Transverse colon (tissue), 4 donors: ENCODE data around the gene DNAJB13. TPM values are rescaled to one million over a fixed set of nuclear protein-coding genes. Genes with fewer than 3 reads are reported as not detected.
"Not testable (repeated sequence)": the region's sequence is repeated elsewhere in the genome, so short reads cannot be mapped to it uniquely, and the experiment has no call there.

Source experiments
- DNase-seq: peaks from one replicate; pipeline ENCODE4 v3.0.0-alpha.2; 2019
- H3K27ac ChIP-seq, 4 donors: fragments of 200-600 bp; sonication (generic); 2 replicates each; pipeline ENCODE4 v1.5.1; 2016 to 2018; ENCODE audit warnings: inconsistent platforms in 4 of 4
- H3K27me3 ChIP-seq: fragments of 200-600 bp; sonication (generic); 2 replicates; pipeline ENCODE4 v1.5.1; 2017; ENCODE audit warnings: inconsistent platforms
- H3K36me3 ChIP-seq, 4 donors: fragments of 200-600 bp; sonication (generic); 2 replicates each; pipeline ENCODE4 v1.5.1; 2017 to 2019; ENCODE audit warnings: inconsistent platforms in 4 of 4
- H3K4me1 ChIP-seq, 4 donors: fragments of 200-600 bp; sonication (generic); 2 replicates each; pipeline ENCODE4 v1.5.1; 2017 to 2020; ENCODE audit warnings: inconsistent platforms in 4 of 4
- H3K4me3 ChIP-seq, 4 donors: fragments of 200-600 bp; sonication (generic); 1 replicate in 1 of 4; 2 replicates in 3 of 4; pipeline versions ENCODE4 v1.5.1 to v1.6.1; 2017 to 2019; ENCODE audit warnings: inconsistent platforms in 4 of 4
- H3K9me3 ChIP-seq, 2 donors: fragments of 200-600 bp; sonication (generic); 2 replicates each; pipeline ENCODE4 v1.5.1; 2017 to 2019; ENCODE audit warnings: inconsistent platforms in 2 of 2
- EP300 ChIP-seq: sonication (generic); formaldehyde crosslinking; IDR thresholded peaks from one replicate; pipeline ENCODE4 v1.6.1; 2017; ENCODE audit warnings: antibody characterized with exemption, low read depth
- POLR2A ChIP-seq: fragments of 450-650 bp; IDR thresholded peaks from one replicate; pipeline ENCODE4 v1.6.1; 2016; ENCODE audit warnings: antibody characterized with exemption, mild to moderate bottlenecking, moderate library complexity
- POLR2AphosphoS5 ChIP-seq, 3 donors: sonication (generic); formaldehyde crosslinking; IDR thresholded peaks; one replicate each; pipeline ENCODE4 v1.6.1; 2016; ENCODE audit warnings: antibody characterized with exemption in 3 of 3
- WGBS, 2 donors: methylation state at CpG; one replicate each; pipeline ENCODE4 v1.1.5; 2018; ENCODE audit warnings: low coverage in 1 of 2; 5-methylcytosine and 5-hydroxymethylcytosine counted together
- in situ Hi-C, 4 donors: fragments of 200-750 bp; cut with MboI; loops; one replicate each; pipeline versions ENCODE4 v1.15.0 to v1.15.1; 2017; ENCODE audit warnings: low sequenced_read_pairs in 3 of 4, low pct_ligation_motif_present in 1 of 4, low pct_unique_long_range_greater_than_20kb in 1 of 4
- intact Hi-C: fragments of 100-400 bp; cut with DNase I; formaldehyde crosslinking; loops from one replicate; pipeline ENCODE4 v1.15.1; 2023; ENCODE audit warnings: low total_unique reads
- total RNA-seq, 4 donors: library from RNA; depleted of rRNA; stranded (reverse); fragments of >200 nt; gene quantifications; one replicate each; pipeline ENCODE4 v1.1.0, GENCODE V29; 2016
- TF ChIP-seq, protein P1 (sequence below), 5 experiments: fragments of 200-600 bp in 3 of 5; fragments of 450-650 bp in 2 of 5; sonication (generic) in 3 of 5; IDR thresholded peaks; 1 replicate in 2 of 5; 2 replicates in 3 of 5; pipeline ENCODE4 v1.5.1; 2016 to 2017; ENCODE audit warnings: antibody characterized with exemption in 5 of 5, inconsistent platforms in 3 of 5, mild to moderate bottlenecking in 2 of 5, moderate library complexity in 1 of 5

Gene DNAJB13
- total RNA-seq, 4 donors from 2014 or later, result not detected

DNA sequence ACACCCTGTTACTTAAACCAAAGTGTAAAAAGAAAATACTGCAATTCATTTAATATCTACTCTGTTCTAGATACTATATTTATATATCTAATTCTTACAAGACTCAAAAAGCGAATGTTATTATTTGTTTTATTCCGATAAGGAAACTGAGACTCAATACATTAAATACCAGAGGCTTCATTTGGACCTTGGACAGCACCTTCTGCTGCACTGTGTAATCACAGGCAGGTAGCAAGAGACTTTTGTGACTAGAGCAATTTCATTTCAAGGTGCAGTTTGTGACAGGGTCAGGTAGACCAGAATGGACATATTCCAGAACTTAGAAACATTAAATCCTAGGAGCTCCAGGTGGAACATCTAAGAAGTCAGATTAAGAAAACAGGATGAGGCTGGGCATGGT is 21.4 kb upstream of the DNAJB13 start:
- no peaks in the 10 kb centered on the region for H3K27me3 ChIP-seq
- no peak for DNase-seq
- in situ Hi-C loops, result no loop called here
- TF ChIP-seq, protein P1, sequence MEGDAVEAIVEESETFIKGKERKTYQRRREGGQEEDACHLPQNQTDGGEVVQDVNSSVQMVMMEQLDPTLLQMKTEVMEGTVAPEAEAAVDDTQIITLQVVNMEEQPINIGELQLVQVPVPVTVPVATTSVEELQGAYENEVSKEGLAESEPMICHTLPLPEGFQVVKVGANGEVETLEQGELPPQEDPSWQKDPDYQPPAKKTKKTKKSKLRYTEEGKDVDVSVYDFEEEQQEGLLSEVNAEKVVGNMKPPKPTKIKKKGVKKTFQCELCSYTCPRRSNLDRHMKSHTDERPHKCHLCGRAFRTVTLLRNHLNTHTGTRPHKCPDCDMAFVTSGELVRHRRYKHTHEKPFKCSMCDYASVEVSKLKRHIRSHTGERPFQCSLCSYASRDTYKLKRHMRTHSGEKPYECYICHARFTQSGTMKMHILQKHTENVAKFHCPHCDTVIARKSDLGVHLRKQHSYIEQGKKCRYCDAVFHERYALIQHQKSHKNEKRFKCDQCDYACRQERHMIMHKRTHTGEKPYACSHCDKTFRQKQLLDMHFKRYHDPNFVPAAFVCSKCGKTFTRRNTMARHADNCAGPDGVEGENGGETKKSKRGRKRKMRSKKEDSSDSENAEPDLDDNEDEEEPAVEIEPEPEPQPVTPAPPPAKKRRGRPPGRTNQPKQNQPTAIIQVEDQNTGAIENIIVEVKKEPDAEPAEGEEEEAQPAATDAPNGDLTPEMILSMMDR (IDR thresholded peaks at IDR 0.05), result no peak
- TF ChIP-seq EP300 (no peak), POLR2AphosphoS5 (IDR thresholded peaks at IDR 0.05) (no peak), POLR2A (no peak)
- intact Hi-C loops, result no loop called here
- H3K9me3 ChIP-seq, result no peaks in the 10 kb centered on the region
- WGBS, 2 donors, result 97% methylated on average over 2 of the region's 2 CpGs; no CpG with 5 or more reads in 1 of the 2 donors
- no peak overlapping the region for H3K4me3 ChIP-seq
- H3K4me1 ChIP-seq, result peaks cover 0 to 8% (median 0%) of the 10 kb centered on the region in 4 donors
- H3K27ac ChIP-seq, result no peak overlapping the region
- H3K36me3 ChIP-seq, result peaks cover 0 to 31% (median 9%) of the 10 kb centered on the region in 4 donors

- Histone ChIP-seq H3K4me3 (no peak overlapping the region), H3K4me1 (peaks cover 0 to 8% (median 0%) of the 10 kb centered on the region in 4 donors), H3K9me3 (no peaks in the 10 kb centered on the region), H3K27ac (no peak overlapping the region), H3K27me3 (no peaks in the 10 kb centered on the region), H3K36me3 (peaks cover 0 to 16% (median 8%) of the 10 kb centered on the region in 4 donors)
- TF ChIP-seq, protein P1 (IDR thresholded peaks at IDR 0.05), result peak in 1 of 5 experiments; percentile 20
- TF ChIP-seq EP300, result no peak
- TF ChIP-seq POLR2AphosphoS5 (IDR thresholded peaks at IDR 0.05), result no peak
- TF ChIP-seq POLR2A, result no peak
- intact Hi-C loops, result no loop called here
- in situ Hi-C loops, result no loop called here
- DNase-seq, result no peak
- 69 to 89% methylated on average over 5 to 7 of the region's 7 CpGs for WGBS, 2 donors
Measured at GRCh38 chr11:73931039-73931645, 19.7 kb upstream of the DNAJB13 start.

GRCh38 chr11:73931951-73932350 is 18.9 kb upstream of the DNAJB13 start:
- H3K9me3 ChIP-seq, result no peaks in the 10 kb centered on the region
- no peaks in the 10 kb centered on the region for H3K27me3 ChIP-seq
- no peak overlapping the region for H3K27ac ChIP-seq
- 80% methylated on average over 6 of the region's 6 CpGs; no CpG with 5 or more reads in 1 of the 2 donors for WGBS, 2 donors
- TF ChIP-seq POLR2AphosphoS5 (IDR thresholded peaks at IDR 0.05), result no peak
- no peak for TF ChIP-seq EP300
- no peak for TF ChIP-seq POLR2A
- TF ChIP-seq, protein P1 (IDR thresholded peaks at IDR 0.05), result no peak
- H3K4me1 ChIP-seq, result peaks cover 0 to 8% (median 0%) of the 10 kb centered on the region in 4 donors
- intact Hi-C loops (no loop called here), in situ Hi-C loops (no loop called here)
- peak; percentile 56 for DNase-seq
- H3K36me3 ChIP-seq, result peaks cover 0 to 16% (median 6%) of the 10 kb centered on the region in 4 donors
- H3K4me3 ChIP-seq, result no peak overlapping the region

DNA sequence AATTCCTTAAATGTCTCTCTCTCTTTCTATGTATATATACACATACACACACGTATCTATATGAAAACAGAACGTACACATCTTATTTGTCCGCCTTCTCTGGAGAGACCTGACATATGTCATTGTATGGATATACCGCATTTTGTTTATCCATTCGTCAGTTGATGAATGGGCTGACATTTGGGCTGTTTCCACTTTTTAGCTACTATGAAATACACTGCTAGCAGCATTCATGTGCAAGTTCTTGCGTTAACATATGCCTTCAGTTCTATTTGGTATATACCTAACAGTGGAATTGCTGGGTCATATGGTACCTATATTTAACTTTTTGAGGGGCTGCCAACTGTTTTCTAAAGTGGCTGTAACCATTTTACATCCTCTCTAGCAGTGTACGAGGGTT is 18.0 kb upstream of the DNAJB13 start:
- Histone ChIP-seq H3K9me3 (no peaks in the 10 kb centered on the region), H3K36me3 (peaks cover 0 to 13% (median 6%) of the 10 kb centered on the region in 4 donors), H3K4me1 (peaks cover 0 to 8% (median 0%) of the 10 kb centered on the region in 4 donors), H3K4me3 (no peak overlapping the region), H3K27me3 (no peaks in the 10 kb centered on the region), H3K27ac (no peak overlapping the region)
- DNase-seq, result no peak
- 87 to 90% methylated on average over 7 of the region's 7 CpGs for WGBS, 2 donors
- intact Hi-C loops, result no loop called here
- TF ChIP-seq POLR2A (no peak), EP300 (no peak), POLR2AphosphoS5 (IDR thresholded peaks at IDR 0.05) (no peak)
- TF ChIP-seq, protein P1 (IDR thresholded peaks at IDR 0.05), result no peak
- in situ Hi-C loops, result no loop called here

DNA sequence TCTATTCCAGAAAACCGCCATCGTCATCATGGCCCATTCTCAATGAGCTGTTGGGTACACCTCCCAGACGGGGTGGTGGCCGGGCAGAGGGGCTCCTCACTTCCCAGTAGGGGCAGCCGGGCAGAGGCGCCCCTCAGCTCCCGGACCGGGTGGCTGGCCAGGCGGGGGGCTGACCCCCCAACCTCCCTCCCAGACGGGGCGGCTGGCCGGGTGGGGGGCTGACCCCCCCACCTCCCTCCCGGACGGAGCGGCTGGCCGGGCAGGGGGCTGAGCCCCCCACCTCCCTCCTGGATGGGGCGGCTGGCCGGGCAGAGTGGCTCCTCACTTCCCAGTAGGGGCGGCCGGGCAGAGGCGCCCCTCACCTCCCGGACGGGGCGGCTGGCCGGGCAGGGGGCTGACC is 14.8 kb upstream of the DNAJB13 start:
- H3K27ac ChIP-seq, H3K4me1 ChIP-seq, H3K4me3 ChIP-seq, DNase-seq, H3K27me3 ChIP-seq, H3K36me3 ChIP-seq, H3K9me3 ChIP-seq, intact Hi-C loops, in situ Hi-C loops: not testable (repeated sequence)
- 93% methylated on average over 10 of the region's 25 CpGs; no CpG with 5 or more reads in 1 of the 2 donors for WGBS, 2 donors
